CD4-positive, alpha-beta T cell treated with Interleukin-6 for 4 hours (primary cell): ENCODE results near the gene MORN4.
A peak's percentile ranks its signal among the peaks of the same experiment; 100 is the strongest.
"Not testable (repeated sequence)": the region's sequence is repeated elsewhere in the genome, so short reads cannot be mapped to it uniquely, and the experiment has no call there.

Experiments used
- DNase-seq: peaks from one replicate; pipeline ENCODE4 v3.0.0-alpha.2; 2020; ENCODE audit warnings: mixed read lengths

MORN4 gene

DNA sequence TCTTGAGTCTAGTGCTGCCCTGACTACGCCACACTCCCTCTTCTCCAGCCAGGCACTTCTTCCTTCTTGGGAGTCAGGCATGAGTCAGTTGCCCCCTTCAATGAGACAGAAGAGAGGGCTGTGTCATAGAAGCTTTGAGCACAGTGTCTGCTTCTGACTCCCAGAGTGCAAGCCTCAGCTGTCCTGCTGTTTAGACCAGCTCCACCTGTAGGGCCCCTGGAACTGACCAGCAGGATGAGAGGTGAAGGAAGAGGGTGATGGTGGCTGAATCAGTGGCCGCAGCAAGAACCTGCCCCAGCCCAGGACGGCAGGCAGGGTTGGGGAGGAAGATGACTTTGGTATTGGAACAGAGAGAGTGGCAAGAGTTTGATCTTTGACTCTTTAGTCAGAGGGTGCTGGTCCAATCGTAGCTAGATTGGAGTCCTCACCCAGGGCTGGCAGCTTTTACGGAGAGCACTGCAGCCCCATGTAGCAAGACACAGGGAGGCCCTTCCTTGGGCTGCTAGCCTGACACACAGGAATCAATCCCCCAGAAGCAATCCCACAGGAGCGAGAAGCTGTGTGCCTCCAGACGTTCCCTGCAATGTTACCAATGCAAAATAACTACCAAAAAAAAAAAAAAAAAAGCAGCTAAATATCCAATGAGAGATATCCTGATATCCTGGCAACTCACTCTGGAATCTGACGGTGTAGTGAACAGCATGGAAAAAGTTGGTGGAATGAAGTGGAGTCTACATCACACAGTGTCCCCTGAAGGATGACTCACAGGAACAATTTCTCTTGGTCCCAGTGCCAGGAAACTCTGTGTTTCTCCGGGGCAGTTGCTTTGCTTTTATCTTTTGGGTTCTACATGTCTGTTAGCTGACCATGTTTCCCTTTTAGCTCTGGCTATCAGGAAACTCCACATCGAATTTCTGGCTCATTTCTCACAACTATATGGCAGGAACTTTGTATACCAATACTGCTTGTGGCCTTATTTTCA, 36.9 kb downstream of the MORN4 start:
- DNase-seq: no peak

- DNase-seq: no peak
Observed at GRCh38 chr10:97593421-97593820, 39.9 kb downstream of the MORN4 start.

GRCh38 chr10:97590748-97591495, 42.4 kb downstream of the MORN4 start:
- no peak for DNase-seq

DNA sequence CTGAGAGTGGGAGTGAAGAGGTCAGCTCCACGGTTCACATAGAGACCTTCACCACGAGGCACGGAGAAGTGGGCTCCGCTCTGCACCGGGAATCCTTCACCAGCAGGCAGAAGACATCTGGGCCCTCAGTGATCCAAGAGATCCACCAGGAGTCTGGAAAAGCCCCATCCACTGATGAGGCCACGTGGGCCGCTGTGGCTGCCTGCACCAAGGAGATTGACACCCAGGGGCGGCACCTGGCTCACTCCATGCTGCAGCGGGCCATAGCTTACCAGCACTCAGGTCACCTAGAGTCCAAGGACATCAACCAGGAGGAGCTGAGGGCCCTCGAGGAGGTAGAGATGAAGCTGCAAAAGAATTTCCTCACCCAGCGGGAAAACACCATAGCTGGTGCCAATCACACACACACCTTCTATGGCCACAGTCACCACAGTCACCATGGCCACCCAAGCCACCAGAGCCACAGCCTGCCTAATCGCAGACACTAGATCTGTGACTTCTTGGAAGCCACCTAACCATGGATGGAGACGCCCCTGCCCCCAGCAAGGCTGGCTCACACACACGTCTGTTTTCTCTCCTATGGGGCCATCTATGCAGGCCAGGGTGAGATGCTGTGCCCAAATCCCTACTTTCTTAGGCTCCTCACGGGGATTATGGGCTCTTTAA, 43.1 kb downstream of the MORN4 start:
- no peak for DNase-seq

DNA sequence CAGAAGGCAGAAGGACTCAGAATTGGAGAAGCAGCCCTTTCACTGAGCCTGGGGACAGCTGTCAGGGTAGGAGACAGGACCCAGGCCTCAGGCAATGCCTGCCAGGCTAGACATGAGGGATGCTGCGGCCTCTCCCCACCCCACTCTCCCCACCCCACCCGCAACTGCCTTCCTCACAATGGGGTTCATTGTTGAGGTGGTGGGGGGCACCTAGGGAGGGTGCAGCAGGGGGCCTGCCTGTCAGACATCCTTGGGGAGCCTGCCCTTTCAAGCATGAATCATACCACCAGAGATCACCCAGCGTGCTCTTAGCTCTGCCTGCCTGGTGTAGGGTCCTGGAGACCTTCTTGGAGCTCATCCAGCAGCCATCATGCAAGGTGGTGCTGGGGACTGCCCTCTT, 43.8 kb downstream of the MORN4 start, which contains the start of gene C10orf62:
Gene C10orf62, plus strand, starts transcription at position 243 of the 400 bp plus-strand sequence. CDS start 177 bp downstream, outside the sequence.
- no peak for DNase-seq

DNA sequence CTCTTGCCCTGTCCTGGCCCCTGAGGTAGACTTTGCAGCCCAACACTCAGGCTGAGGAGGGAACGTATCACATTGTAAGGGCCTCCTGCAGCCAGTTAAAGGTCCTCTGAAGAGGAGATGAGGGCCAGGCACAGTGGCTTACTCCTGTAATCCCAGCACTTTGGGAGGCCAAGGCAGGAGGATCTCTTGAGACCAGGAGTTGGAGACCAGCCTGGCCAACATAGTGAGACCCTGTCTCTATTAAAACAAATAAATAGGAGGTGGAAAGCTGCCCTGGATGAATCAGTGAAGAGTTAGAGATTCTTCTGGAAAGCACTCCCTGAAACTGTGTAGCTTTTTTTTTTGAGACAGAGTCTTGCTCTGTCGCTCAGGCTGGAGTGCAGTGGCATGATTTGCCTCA, 46.1 kb downstream of the MORN4 start:
- no peak for DNase-seq

- DNase-seq: no peak
Observed at GRCh38 chr10:97585439-97585811, 47.9 kb downstream of the MORN4 start.

GRCh38 chr10:97584798-97585438, 48.4 kb downstream of the MORN4 start:
- DNase-seq: no peak

DNA sequence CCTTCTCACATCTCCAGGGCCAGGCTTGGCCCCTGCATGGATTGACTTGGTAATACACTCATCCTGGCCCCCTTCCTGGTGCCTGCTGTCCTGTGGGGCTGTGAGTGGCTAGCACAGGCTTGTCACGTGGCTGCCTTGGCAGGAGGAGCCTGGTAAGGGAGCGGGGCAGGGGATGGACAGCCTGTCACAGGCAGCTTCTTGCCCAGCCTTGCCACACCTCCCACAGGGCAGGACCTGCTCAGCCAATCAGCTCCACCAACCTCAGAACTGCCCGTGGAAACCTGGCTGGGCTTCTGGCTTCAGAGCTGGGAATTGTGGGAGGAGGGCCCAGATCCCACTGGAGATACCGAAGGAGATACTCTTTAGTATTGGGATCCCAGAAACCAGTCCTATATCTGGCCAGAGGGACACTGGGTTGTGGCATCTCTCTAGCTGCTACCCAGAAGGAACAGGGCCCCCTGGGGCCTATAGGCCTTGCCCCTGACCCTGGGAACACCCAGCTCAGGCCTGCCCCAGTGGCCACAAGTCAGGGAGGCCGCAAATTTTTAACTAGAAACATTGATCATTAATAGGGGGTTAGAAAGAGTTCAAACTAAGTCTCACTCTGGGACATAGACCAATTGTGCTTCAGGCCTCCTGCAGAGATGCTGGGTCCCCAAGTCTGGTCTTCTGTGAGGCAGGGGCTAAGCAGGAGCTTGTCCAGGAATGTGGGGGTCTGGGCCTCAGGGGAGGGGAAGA, 49.1 kb downstream of the MORN4 start, which contains the start of gene HOGA1:
Gene HOGA1, plus strand, starts transcription at position 330 of the 738 bp plus-strand sequence. Its CDS starts 315 bp downstream, at position 645.
- DNase-seq: no peak

DNA sequence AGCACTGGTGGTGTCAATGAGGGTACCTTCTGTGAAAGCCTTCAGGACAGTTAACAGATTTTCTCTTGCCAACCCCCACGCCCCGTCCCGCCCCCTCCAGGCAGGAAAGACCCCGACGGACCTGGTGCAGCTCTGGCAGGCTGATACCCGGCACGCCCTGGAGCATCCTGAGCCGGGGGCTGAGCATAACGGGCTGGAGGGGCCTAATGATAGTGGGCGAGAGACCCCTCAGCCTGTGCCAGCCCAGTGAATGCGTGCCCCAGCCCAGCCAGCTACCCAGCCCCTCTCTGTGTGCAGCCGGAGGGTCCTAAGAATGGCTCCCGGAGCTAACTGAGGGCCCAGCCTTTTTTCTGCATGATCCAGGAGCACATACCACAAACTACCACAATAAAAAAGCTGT, 49.8 kb downstream of the MORN4 start:
- no peak for DNase-seq

DNA sequence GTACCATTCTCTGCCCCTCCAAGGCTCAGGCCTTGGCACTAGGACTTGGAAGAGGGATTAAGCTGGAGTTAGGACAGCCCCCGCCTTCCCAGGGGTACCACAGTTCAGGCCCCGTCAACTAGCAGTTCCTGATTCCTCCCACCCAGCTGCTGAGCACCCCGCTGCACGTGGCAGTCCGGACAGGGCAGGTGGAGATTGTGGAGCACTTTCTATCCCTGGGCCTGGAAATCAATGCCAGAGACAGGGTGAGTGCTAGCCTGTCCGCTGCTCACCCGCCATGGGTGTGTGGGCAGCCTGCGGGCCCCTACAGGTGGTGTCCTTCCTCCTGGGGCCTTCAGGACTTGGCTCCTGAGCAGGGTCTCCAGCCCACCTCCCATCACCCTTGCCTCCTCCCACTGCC, 51.1 kb downstream of the MORN4 start:
- no peak for DNase-seq

- no peak for DNase-seq
Observed at GRCh38 chr10:97580421-97581367, 52.6 kb downstream of the MORN4 start.

- no peak for DNase-seq
Observed at GRCh38 chr10:97578171-97578844, 55.0 kb downstream of the MORN4 start.

DNA sequence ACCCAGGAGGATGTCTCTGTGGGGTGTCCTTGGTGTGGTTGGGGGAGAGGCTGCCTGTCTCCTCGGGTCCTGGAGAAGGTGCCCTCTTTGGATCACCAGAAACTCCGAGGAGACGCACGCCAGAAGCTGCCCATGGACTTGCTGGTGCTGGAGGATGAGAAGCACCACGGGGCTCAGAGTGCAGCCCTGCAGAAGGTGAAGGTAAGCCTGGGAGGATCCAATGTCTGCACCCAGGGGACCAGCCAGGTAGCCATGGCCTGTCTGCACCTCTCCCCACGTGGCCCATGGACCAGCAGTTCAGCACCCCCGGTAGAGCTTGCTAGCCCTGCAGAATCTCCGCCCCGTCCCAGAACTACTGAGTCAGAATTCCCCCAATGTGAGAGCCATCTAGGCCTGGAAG, 55.6 kb downstream of the MORN4 start:
- DNase-seq: no peak

DNA sequence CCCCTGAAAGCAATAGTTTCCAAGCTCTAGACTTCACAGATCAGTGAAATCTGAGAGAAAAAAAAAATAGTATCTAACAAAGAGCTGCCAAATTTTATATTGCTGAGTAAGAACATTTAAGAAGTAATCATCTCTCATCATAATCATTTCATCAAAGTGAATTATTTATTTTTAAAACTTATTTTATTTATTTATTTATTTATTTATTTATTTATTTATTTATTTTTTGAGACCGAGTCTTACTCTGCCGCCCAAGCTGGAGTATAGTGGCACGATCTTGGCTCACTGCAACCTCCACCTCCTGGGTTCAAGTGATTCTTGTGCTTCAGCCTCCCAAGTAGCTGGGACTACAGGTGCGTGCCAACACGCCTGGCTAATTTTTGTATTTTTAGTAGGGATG, 56.8 kb downstream of the MORN4 start:
- DNase-seq: not testable (repeated sequence)

DNA sequence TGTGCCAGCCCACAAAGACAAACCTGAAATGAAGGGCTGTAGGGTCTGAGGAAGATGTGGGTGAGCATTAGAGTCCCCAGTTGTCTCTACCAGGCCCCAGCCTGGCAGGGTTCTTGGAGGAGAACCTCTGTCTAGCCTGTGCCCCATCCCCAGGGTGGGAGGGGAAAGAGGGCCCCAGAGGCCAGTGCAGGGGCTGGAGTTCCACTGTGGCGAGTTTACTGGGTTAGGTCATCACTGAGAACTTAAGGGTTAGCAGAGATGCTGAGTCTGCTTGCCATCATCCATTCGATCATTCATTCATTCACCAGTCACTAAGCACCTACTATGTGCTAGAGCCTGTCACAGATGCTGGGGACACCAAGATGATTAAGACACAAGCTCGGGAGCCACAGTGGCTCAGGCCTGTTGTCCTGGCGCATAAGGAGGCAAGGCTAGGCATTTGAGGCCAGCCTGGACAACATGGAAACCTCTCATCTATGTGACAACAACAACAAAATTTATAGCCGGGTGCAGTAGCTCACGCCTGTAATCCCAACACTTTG, 58.1 kb downstream of the MORN4 start:
- DNase-seq: no peak

DNA sequence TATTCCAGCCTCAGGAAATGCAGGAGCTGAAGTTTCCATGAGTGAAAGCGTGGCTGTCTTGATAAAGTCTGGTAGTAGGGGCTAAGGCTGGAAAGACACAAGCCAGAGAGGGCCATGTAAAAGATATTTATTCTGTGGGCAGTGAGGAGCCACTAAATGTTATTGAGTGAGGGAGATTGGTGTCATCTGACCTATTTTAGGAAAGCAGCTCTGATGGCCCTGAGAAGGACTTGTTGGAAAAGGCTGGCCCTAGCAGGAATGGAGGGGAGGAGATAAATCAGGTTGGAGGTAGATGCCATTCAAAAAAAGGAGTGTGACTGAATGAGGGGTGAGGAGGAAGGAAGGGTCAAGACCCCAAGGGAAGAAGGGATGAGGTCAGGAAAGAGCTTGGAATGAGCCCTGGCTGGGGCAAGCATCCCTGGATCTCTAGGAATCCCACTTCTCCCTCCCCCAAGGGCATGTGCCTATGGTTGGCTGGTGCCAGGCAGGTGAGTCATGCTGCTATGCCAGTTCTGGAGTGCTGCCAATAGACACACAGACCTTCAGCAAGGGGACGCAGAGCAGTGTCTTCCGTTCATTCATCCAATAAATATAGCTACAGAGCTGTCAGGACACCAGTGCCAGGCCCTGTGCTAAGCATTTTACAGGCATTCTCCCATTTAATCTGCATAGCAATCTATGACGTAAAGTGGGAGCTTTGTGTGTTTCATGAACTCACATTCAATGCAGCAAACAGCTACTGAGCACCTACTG, 58.8 kb downstream of the MORN4 start:
- peak; percentile 19 for DNase-seq

GRCh38 chr10:97573672-97574071, 59.6 kb downstream of the MORN4 start:
- DNase-seq: no peak

- DNase-seq: no peak
Observed at GRCh38 chr10:97573021-97573420, 60.3 kb downstream of the MORN4 start.
